Mucosa of descending colon (tissue), 3 donors: ENCODE measurements around the gene FNDC3B. TPM values are rescaled to one million over a fixed set of nuclear protein-coding genes. Genes with fewer than 3 reads are reported as not detected.
A peak's percentile ranks its signal among the peaks of the same experiment; 100 is the strongest.
"Not testable (repeated sequence)": the region's sequence is repeated elsewhere in the genome, so short reads cannot be mapped to it uniquely, and the experiment has no call there.

Experiments used
- ATAC-seq: fragments of 200-7000 bp; cut with Tn5 transposase; one replicate; pipeline ENCODE4 v1.9.1; 2020; ENCODE audit warnings: mild to moderate bottlenecking, moderate library complexity
- DNase-seq, 3 donors: peaks; one replicate each; pipeline ENCODE4 v3.0.0-alpha.2; 2020
- H3K36me3 ChIP-seq: fragments of 200-600 bp; one replicate; pipeline ENCODE4 v1.8.0; 2021; ENCODE audit warnings: low read depth, mild to moderate bottlenecking
- H3K4me1 ChIP-seq: fragments of 200-600 bp; one replicate; pipeline ENCODE4 v1.8.0; 2021; ENCODE audit warnings: low read depth, mild to moderate bottlenecking
- H3K4me3 ChIP-seq: fragments of 200-600 bp; one replicate; pipeline ENCODE4 v1.8.0; 2021; ENCODE audit warnings: mild to moderate bottlenecking
- H3K9me3 ChIP-seq: fragments of 200-600 bp; one replicate; pipeline ENCODE4 v1.8.0; 2021; ENCODE audit warnings: mild to moderate bottlenecking
- intact Hi-C, 2 donors: fragments of 100-400 bp; cut with DNase I in 1 of 2; cut with micrococcal nuclease in 1 of 2; formaldehyde crosslinking; loops; one replicate each; pipeline versions ENCODE4 v1.11.0 to v1.11.1; 2022; cut with DNase I, micrococcal nuclease
- total RNA-seq, 3 donors: library from RNA; stranded (reverse); fragmentation: NEBNext Ultra II Directional in 2 of 3; extraction: Animal tissue kit (Norgen Biotek cat#: 25700) in 2 of 3; gene quantifications; one replicate each; pipeline versions ENCODE4 v1.2.1 to v1.2.4, GENCODE V29; 2021 to 2023
- TF ChIP-seq, protein P1 (sequence below): fragments of 200-600 bp; IDR thresholded peaks from one replicate; pipeline ENCODE4 v1.8.0; 2022; ENCODE audit warnings: antibody characterized with exemption, mild to moderate bottlenecking
- donor health status: DM: no; HTN: no; CAD: no; lungs with moderate emphysema.
- donor health status: DM: no; HTN: no; CAD: no.
- donor health status: DM: no; HTN: yes; CAD: no.

The FNDC3B gene
- total RNA-seq, 3 donors from 2014 or later, result 107 to 132 (median 126) TPM

DNA sequence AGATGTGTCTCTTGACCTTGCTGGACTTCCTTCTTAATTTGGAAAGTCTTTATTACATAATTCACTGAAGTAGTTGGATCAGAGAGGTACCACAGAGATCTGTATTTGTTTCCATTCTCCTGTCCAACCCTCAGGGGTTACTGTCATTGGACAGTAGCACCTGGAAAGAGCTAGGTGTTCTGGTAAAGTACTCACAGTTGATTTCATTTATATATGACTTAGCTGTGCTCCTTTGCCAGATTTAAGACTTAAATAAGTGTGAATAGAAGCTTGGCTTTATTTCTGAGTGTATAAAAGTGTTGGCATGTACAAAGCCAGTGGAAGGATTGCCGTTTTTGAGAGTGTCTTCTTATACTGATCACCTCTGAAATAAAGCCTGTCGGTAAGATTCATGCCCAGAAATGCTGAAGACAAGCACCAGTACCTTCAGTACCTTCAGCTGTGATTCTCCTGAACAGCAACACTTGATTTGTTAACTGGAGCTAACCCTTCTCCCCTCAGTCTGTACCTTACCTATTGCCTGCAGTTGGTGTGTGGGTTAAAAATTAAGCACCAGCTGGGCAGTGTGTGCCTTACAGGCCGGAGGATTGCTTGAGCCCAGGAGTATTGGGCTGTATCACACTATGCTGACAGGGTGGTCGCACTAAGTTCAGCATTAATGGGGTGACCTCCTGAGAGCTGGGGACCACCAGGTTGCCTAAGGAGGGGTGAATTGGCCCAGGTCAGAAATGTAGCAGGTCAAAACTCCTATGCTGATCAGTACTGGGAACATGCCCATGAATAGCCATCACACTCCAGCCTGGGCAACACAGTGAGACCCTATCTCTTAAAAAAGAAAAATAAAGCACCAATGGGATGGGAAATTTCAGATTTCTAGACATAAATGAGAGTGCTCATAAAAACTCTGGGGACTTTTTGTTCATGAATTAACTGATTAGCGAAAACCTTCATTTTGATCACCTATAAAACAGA lies 197.7 kb downstream of the FNDC3B start:
- DNase-seq (no peak), ATAC-seq (peak; percentile 38)
- H3K4me3 ChIP-seq, result no peak overlapping the region
- no peaks in the 10 kb centered on the region for H3K9me3 ChIP-seq
- TF ChIP-seq, protein P1, sequence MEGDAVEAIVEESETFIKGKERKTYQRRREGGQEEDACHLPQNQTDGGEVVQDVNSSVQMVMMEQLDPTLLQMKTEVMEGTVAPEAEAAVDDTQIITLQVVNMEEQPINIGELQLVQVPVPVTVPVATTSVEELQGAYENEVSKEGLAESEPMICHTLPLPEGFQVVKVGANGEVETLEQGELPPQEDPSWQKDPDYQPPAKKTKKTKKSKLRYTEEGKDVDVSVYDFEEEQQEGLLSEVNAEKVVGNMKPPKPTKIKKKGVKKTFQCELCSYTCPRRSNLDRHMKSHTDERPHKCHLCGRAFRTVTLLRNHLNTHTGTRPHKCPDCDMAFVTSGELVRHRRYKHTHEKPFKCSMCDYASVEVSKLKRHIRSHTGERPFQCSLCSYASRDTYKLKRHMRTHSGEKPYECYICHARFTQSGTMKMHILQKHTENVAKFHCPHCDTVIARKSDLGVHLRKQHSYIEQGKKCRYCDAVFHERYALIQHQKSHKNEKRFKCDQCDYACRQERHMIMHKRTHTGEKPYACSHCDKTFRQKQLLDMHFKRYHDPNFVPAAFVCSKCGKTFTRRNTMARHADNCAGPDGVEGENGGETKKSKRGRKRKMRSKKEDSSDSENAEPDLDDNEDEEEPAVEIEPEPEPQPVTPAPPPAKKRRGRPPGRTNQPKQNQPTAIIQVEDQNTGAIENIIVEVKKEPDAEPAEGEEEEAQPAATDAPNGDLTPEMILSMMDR, result no peak
- no peaks in the 10 kb centered on the region for H3K4me1 ChIP-seq
- no peaks in the 10 kb centered on the region for H3K36me3 ChIP-seq
- intact Hi-C loops, result no loop called here

DNA sequence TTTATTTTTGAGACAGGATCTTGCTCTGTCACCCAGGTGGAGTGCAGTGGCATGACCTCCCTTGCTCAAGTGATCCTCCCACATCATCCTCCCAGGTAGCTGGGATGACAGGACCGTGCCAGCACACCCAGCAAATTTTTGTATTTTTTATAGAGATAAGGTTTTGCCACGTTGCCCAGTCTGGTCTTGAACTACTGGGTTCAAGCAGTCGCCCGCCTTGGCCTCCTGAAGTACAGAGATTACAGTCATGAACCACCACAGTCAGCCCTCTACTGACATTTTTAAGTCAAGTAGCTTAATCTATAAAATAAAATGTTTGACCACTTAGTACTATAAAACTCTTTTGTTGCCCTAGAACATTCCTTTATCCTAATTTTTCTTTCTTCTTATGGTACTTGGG lies 198.8 kb downstream of the FNDC3B start:
- no peak overlapping the region for H3K4me3 ChIP-seq
- H3K36me3 ChIP-seq, result no peaks in the 10 kb centered on the region
- TF ChIP-seq, protein P1, result no peak
- intact Hi-C loops, result no loop called here
- no peak for DNase-seq
- H3K4me1 ChIP-seq, result no peaks in the 10 kb centered on the region
- peaks cover 6% of the 10 kb centered on the region for H3K9me3 ChIP-seq
- no peak for ATAC-seq

- intact Hi-C loops, result no loop called here
- no peak for DNase-seq
- TF ChIP-seq, protein P1, result no peak
- Histone ChIP-seq H3K4me3 (no peak overlapping the region), H3K4me1 (no peaks in the 10 kb centered on the region), H3K9me3 (peaks cover 6% of the 10 kb centered on the region), H3K36me3 (no peaks in the 10 kb centered on the region)
- ATAC-seq, result no peak
These were observed 199.9 kb downstream of the FNDC3B start for GRCh38 chr3:172239218-172239790.

- Histone ChIP-seq H3K4me1 (no peaks in the 10 kb centered on the region), H3K9me3 (peaks cover 6% of the 10 kb centered on the region), H3K4me3 (no peak overlapping the region), H3K36me3 (no peaks in the 10 kb centered on the region)
- DNase-seq (no peak), ATAC-seq (no peak)
- TF ChIP-seq, protein P1, result no peak
- intact Hi-C loops, result no loop called here
These were observed 202.0 kb downstream of the FNDC3B start for GRCh38 chr3:172241405-172241804.

DNA sequence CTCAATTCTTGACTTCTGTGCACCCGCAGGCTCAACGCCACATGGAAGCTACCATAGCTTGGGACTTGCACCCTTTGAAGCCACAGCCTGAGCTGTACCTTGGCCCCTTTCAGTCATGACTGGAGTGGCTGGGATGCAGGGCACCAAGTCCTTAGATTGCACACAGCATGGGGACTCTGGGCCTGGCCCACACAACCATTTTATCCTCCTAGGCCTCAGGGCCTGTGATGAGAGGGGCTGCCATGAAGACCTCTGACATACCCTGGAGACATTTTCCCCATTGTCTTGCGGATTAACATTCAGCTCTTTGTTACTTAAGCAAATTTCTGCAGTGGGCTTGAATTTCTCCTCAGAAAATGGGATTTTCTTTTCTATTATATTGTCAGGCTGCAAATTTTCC lies 203.1 kb downstream of the FNDC3B start:
- H3K4me1 ChIP-seq, intact Hi-C loops, DNase-seq, H3K4me3 ChIP-seq, ATAC-seq, H3K36me3 ChIP-seq, H3K9me3 ChIP-seq: not testable (repeated sequence)

GRCh38 chr3:172243376-172243775 lies 204.0 kb downstream of the FNDC3B start:
- H3K4me3 ChIP-seq, ATAC-seq, H3K9me3 ChIP-seq, DNase-seq, H3K4me1 ChIP-seq, intact Hi-C loops, H3K36me3 ChIP-seq: not testable (repeated sequence)
